Stimulated activated CD4-positive, alpha-beta T cell treated with anti-CD3 and anti-CD28 coated beads, Interleukin-4, amount 100 ng/mL, for 4 hours (primary cell): ENCODE measurements around the gene STK32B.
"Not testable (repeated sequence)": the region's sequence is repeated elsewhere in the genome, so short reads cannot be mapped to it uniquely, and the experiment has no call there.

Source experiments
- DNase-seq, 2 experiments: peaks; one replicate each; pipeline ENCODE4 v3.0.0-alpha.2; 2020

The STK32B gene

DNA sequence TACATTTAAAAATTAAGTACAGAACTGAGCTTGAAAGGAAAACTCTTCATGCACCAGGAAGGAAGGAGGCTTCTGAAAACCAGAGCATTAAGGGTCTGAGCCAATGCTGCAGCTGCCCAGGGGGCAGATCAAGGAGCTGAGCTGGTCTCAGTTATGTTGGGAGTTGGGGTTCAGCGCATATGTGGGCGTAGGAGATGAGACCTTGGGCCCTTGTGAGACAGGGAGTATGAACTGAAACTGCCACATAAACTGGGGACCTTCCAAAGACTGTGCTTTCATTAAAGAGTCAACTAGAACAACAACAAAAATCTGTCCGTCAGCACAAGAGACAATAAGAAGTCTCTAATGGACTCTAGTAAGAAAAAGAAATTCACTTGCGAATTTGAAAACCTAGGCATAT lies 226.9 kb downstream of the STK32B start:
- DNase-seq: no peak

DNA sequence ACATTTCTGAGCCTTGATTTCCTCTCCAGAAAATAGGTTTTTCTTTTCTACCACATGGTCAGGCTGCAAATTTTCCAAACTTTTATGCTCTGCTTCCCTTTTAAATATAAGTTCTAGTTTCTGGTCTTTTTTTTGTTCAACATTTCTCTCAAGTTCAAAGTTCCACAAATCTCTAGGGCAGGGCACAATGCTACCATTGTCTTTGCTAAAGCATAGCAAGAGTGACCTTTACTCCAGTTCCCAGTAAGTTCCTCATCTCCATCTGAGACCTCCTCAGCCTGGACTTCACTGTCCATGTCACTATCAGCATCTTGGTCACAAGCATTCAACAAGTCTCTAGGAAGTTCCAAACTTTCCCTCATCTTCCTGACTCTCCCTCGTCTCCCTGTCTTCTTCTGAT lies 228.8 kb downstream of the STK32B start:
- not testable (repeated sequence) for DNase-seq

DNA sequence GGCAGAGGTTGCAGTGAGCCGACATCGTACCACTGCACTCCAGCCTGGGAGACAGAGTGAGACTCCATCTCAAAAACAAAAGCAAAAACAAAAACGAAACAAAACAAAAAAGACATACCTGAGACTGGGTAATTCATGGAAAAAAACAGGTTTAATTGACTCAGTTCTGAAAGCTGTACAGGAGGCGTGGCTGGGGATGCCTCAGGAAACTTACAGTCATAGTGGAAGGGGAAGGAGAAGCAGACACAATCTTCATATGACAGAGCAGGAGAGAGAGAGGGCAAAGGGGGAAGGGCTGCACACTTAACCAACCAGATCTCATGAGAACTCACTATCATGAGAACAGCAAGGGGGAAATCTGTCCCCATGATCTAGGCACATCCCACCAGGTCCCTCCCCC lies 229.5 kb downstream of the STK32B start:
- no peak for DNase-seq

DNA sequence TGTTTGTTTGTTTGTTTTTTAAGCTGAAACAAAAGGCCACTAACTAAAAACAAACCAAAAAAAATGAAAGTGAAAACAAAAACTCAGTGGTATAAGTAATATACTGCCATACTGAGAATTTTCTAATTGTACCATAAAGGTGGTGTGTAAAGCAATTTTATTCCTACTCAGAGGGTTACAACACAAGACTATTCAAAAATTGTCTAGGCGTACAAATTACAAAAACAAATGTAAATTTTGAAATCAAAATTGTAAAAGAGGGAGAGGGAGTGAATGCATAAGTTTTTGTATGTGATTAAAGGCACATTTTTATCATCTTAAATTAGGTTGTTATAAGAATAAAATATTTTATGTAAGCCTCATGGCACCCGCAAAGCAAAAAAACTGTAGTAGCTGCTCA lies 232.6 kb downstream of the STK32B start:
- DNase-seq: no peak

DNA sequence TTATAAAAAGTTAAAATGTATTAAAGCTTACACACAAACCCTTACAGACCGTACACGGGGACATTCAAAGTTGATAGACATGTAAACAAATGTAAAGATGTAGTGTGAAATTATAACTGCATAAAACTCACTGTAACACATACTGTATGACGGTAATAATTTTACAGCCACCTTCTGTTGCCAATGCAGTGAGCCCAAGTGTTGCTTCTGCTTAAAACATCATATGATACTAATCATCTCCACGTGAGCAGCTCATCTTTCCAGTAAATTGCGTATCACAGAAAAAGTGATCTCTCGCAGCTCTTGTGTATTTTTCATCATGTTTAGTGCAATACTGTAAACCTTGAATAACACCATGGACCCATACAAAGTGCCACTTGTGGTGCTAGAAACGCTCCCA lies 233.2 kb downstream of the STK32B start:
- DNase-seq: no peak

DNA sequence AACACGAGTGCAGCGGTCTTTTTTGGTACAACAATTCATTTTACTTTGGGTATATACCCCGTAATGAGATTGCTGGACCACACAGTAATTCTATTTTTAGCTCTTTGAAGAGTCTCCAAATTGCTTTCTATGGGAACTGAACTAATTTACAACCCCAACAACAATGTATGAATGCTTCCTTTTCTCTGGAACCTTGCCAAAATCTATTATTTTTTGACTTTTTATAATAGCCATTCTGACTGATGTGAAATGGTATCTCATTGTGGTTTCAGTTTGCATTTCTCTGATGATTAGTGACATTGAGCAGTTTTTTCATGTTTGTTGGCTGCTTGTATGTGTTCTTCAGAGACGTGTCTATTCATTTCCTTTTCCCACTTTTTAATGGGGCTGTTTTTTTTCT lies 240.8 kb downstream of the STK32B start:
- DNase-seq: no peak

DNA sequence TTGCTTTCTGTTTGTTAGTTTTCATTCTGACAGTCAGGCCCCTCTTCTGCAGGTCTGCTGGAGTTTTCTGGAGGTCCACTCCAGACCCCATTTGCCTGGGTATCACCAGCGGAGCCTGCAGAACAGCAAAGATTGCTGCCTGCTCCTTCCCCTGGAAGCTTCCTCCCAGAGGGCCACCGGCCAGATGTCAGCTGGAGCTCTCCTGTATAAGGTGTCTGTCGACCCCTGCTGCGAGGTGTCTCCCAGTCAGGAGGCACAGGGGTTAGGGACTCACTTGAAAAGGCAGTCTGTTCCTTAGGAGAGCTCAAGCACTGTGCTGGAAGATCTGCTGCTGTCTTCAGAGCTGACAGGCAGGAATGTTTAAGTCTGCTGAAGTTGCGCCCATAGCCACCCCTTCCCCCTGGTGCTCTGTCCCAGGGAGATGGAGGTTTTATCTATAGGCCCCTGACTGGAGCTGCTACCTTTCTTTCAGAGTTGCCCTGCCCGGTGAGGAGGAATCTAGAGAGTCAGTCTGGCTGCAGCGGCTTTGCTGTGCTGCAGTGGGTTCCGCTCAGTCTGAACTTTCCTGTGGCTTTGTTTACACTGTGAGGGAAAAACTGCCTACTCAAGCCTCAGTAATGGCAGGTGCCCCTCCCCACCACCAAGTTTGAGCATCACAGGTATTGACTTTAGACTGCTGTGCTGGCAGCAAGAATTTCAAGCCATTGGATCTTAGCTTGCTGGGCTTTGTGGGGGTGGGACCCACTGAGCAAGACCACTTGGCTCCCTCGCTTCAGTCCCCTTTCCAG lies 246.9 kb downstream of the STK32B start:
- DNase-seq: not testable (repeated sequence)

DNA sequence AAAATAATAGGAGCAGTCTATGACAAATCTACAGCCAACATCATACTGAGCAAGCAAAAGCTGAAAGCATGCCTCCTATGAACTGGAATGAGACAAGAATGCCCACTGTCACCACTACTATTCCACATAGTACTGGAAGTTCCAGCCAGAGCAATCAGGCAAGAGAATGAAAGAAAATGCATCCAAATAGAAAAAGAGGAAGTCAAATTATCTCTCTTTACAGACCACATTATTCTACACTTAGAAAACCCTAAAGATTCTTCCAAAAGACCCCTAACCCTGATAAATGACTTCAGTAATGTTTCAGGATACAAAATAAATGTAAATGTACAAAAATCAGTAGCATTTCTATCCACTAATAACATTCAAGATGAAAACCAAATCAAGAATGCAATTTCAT lies 249.0 kb downstream of the STK32B start:
- DNase-seq: no peak

DNA sequence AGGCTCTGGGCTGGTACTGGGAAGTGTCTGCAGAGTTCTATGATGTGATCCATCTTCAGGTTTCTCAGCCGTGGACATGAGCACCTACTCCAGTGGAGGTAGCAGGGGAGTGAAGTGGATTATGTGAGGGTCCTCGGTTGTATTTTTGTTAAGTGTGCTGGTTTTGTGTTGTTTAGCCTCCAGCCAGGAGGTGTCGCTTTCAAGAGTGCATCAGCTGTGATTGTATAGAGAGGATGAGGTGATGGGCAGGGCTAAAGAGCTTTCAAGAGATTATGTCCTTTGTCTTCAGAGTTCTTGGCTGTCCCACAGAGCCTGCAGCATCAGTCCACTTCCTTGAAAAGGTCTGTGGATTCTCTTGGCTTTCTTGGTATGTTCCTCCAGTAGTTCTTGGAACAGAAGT lies 256.6 kb downstream of the STK32B start:
- no peak for DNase-seq

DNA sequence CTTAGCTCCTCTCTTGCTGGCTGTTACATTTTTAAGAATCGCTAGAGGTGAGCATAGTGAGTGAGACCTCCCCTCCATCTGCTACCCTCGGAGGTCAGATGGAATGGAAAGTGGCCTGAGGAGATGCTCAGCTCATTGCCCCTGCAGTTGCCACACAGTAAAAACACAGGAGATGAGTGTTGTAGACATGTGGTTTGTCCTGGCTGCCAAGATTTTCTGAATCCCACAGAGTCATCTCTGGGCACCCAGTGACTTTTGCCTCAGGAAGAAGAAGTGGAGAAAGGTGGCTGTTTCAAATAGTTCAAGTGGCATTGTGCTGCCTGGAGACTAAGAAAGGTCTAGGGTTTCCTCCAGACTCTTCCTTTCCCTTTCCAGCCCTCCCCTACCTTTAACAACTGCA lies 271.0 kb downstream of the STK32B start:
- DNase-seq: no peak

DNA sequence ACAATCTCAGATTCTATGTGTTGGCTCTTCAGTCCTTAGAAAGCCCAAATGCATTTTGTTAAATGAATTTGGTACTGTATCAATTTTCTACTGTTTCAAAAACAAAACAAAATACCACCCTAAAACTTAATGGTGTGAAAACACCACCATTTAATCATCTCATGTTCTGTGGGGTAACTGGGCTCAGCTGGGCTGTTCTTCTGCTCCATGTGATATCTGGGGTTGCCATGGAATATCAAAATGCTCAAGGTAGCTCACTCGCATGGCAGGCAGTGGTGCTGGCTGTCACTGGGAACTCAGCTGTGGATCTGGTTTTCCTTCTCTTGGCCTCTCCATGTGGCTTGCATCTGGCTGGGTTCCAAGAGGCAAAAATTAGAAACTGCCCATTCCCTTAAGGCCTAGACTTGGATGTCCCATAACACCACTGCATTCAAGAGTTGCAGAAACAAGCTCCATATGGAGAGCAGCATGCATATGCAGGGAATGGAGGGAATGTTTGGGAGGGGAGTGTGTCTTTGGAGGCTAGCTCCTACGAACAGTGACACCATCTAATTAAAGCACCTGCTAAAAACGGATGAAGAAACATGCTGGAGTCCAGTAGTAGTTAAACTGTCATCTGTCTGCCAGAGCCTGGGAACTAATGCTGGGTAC lies 279.2 kb downstream of the STK32B start:
- no peak for DNase-seq

DNA sequence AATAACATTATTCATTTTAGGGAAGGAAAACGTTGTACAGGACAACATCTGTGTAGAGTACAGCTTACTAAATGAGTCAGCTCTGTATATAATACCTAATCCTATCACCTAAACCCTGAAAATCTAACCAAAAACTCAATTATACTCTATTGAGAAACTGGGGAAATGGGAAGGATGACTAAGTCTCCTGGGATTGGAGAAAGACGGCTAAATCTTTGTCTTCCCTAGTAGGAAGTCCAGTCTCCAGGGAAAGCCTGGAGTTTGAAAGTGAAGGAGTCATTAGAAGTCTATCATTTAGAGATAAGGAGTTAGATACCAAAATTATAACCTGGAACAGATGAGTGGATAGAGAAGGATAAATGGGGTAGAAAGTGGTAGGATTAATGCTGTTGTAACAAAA lies 286.5 kb downstream of the STK32B start:
- DNase-seq: no peak

DNA sequence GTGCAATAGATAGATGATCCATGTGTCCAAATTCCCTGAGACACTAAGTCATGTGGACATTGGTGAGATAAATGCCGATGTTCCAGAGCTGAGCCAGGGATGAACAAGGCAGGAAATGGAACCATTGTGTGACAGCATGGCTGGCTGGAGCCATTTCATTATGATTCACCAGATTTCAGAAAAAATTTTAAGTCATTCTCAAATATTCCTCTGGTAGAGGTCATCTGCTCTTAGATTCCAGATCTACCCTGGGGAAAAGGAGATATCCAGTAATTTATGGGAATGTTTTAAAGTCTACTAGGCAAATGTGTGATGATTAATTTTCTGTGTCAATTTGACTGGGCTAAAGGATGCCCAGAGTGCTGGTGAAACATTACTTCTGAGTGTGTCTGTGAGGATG lies 287.3 kb downstream of the STK32B start:
- no peak for DNase-seq

DNA sequence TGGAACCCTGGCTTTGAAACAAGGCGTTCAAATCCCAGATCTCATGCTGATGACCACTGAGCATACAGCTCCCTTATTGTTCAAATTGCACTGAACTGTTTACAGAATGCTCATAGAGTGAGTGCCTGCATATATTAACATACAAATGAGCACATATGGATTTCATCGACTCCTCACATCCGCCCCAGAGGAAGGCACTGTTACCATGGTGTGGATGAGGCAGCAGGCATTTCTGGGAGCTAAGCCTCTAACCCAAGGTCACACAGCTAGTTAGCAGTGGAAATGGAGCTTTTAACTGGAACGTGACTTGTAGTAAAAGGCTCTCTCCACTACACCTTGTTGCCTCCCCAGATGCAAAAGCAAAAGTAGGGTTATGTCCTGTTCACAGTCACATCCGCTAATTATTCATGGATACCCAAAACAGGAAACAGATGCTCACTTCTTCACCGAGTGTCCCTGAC lies 289.7 kb downstream of the STK32B start:
- no peak for DNase-seq

DNA sequence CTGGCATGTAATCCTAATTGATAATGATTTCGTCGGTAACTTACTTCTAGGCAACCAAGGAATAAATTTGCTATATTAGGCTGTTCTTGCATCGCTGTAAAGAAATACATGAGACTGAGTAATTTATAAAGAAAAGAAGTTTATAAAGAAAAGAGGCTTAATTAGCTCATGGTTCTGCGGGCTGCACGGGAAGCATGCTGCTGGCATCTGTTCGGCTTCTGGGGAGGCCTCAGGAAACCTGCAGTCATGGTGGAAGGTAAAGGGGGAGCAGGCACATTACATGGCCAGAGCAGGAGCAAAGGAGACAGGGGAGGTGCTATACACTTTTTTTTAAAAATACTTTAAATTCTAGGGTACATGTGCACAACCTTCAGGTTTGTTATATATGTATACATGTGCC lies 290.2 kb downstream of the STK32B start:
- no peak for DNase-seq

DNA sequence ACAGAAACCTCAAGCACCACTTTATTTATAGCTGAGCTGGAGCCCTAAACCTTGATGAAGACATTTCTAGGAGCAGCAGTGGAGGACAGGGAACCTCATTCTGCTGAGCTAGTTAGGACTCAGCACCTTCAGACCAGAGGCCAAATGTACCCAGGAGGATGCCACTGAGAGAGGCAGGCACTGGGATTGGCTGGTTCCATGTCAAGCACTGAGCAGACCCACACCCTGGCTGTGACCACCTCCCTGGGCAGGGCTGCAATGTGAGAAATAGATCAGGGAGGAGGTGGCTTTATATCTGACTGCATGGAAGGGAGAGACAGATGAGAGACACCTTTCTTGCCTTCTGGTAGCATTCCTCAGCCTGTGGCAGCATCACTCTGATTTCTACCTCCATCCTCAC lies 304.6 kb downstream of the STK32B start:
- no peak for DNase-seq

DNA sequence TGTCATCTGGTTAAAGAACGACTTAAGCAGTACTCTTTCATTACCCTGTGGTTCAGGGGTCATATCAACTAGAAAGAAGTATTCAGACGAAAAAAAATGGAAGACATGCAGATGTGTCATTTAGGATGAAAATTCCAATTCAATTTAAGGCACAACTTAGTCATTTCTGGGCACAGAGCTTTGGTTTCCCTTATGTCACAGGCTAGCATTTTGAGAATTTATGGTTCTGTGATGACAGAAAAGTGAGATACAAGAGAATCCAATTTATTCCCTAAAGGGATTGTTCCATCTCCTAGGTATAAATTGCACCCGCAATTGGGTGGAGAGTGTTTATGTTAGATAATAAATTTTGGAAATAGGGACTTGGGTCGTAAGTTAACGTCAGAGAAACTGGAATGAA lies 306.6 kb downstream of the STK32B start:
- no peak for DNase-seq

DNA sequence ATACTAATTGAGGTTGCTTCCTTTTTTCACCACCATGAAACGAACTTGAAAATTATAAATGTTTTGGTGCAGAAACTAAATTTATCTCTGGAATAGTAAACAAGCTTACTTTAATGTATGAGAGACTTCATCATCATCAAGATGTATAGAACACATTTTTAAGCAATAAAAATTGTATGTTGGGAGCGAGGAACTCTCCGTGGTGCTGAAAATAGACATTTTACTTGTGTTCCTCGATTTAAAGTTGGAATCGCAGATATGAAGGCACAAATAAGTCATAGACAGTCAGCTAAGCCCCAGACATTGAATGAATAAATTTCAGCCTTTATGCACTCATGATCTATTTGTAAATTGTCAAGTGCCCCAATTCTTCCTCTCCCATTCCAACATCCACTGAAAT lies 310.7 kb downstream of the STK32B start:
- no peak for DNase-seq

DNA sequence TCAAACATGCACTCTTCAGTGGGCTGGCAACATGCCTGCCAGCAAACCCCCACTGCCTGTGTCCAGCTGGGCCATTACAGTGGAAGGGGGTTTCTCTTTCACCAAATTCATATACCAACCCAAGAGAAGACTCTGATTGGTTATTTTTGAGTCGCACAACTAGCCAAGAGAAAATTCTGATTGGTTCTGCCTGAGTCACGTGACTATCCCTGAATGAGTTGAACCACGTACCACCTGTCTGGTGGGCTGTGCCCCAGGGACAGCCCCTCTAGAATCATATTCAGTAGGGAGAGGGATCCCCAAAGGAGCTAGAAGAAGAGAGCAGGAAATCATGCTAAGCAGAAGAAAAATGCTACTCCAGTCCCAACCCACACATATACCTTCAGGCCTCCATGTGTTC lies 313.1 kb downstream of the STK32B start:
- DNase-seq: no peak

DNA sequence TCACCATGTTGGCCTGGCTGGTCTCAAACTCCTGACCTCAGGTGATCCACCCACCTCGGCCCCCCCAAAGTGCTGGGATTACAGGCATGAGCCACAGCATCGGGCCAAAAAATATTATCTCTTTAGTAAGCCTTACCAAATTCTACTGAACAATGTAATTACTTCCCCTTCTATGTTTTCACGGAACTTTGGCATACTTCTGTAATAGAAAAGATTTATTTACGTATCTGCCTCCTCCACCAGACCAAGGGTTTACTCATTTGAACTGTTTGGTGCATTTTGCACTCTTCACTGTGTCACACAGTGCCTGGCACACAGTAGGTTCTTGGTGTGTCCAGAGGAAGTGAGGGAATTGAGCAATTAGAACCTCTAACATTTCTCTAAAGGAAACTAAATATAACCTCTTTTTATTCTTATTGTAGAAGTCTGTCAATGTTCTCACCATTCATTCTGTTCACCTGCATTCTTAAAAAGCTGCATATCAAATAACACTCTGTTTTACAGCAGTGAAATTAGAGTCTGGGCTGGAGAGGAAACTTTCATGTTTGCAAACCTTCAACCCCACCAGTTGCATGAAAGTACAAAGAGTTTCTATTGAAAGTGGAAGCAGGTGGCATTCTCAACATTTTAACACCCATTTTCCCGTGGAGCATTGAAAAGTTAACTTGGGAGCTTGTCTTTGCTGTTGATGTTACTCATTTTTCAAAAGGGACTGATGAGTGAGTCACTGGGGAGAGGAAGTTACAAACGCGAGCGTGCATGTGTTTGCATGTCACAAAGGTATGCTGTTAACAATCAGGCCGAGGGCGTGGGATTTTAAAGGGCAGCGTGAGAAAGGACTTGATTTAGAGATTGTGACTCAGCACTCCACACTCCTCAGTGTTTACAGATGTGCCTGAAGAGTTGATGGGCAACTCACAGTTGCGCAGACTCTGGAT lies 314.1 kb downstream of the STK32B start:
- DNase-seq: no peak

DNA sequence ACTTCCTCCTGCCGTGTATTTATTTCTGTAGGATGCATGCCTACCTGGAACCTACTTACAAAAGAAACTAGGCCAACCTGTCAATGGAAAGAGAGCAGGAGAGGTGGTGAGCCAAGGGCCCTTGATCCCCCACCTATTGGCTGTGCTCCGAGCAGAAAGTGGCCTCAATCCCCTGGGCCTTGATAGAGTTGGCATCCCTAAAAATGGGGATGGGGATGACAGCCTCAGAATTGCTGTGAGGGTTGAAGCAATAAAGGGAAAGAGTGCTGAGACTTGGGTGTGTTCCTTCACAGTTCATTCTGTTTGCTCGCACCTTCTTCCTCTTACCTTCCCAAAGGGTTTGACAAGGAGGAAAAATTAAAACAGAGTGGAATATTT lies 314.7 kb downstream of the STK32B start:
- no peak for DNase-seq

DNA sequence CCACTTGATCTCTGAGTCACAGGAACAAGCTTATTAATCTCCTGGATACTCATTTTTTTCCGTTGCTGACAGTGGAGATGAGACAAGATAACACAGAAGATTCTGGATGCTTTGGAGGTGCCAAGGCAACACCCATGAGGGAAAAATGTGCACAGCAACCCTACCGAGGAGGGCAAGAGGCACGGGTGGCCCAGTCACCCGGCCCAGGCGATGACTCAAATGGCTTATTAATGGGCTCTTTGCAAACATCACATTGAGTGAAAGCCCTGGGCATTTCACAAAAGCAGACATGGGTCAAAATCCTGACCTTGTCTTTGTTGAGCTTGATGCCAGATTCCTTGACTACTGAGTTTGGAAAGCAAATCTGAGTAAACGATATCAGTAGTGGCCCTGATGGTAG lies 315.1 kb downstream of the STK32B start:
- DNase-seq: no peak

DNA sequence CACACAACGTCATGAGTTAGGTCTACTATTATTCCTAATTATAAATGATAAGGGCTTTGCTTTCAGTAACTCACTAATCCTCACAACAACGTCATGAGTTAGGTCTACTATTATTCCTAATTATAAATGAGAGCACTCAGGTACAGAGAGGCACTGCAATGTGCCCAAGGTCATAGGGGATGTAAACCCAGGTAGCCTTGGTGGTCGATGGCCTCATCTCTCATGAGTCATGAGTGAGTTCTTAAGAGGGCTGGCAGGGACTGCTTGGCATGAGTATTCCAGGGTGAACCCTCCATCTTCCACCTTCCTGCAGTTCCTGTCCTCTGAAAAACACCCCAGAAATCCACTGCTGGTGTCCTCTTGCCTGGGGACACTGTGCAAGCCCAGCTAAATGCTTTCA lies 317.1 kb downstream of the STK32B start:
- DNase-seq: no peak

DNA sequence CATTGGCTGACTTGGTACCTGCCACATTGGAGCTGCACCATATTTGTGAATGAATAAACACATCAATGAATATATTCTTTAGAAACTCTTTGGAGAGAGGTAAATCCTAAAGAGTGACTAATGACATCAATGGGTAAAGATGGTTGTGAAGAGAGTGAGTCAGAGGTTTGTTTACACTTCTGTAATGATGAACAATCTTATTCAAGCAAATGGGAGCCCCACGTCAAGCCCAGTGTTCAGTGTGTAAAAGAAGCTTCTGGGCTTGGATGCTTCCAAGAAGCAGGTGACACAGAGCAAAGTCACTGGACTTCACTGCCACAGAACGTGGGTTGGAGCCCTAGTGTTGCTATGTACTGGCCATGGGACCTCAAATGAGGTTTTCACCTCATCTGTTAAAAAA lies 319.0 kb downstream of the STK32B start:
- no peak for DNase-seq
